ENCODE data around the gene GOLGA6L10.

The GOLGA6L10 gene

DNA sequence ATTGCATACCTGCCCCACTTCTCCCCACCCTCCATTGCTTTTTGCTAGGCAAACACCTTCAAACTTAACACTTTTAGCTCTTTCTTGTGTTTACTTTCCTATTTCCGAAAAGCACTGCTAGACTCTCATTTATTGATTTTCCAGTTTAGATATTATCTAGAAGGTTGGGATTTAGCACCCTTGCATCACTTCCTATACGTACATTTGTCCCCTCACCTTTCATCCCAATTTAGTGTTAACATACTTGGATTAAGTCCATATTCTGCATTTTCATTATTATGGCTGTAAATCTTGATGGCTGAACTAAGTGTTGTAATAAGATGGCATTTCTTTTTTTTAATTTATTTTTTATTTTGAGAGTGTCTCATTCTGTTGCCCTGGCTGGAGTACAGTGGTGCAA lies 39.5 kb downstream of the GOLGA6L10 start:
- Histone ChIP-seq H3K27me3 (no peaks in the 10 kb centered on the region), H3K9me3 (no peaks in the 10 kb centered on the region), H3K27ac (no peak overlapping the region), H3K4me1 (no peaks in the 10 kb centered on the region), H3K36me3 (no peaks in the 10 kb centered on the region), H3K4me3 (no peak overlapping the region)
- TF ChIP-seq, protein P1, sequence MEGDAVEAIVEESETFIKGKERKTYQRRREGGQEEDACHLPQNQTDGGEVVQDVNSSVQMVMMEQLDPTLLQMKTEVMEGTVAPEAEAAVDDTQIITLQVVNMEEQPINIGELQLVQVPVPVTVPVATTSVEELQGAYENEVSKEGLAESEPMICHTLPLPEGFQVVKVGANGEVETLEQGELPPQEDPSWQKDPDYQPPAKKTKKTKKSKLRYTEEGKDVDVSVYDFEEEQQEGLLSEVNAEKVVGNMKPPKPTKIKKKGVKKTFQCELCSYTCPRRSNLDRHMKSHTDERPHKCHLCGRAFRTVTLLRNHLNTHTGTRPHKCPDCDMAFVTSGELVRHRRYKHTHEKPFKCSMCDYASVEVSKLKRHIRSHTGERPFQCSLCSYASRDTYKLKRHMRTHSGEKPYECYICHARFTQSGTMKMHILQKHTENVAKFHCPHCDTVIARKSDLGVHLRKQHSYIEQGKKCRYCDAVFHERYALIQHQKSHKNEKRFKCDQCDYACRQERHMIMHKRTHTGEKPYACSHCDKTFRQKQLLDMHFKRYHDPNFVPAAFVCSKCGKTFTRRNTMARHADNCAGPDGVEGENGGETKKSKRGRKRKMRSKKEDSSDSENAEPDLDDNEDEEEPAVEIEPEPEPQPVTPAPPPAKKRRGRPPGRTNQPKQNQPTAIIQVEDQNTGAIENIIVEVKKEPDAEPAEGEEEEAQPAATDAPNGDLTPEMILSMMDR (IDR thresholded peaks at IDR 0.05): no peak
- DNase-seq: no peak
- intact Hi-C loops (cut with DNase I; ENCODE audit: low total_unique reads): no loop called here

DNA sequence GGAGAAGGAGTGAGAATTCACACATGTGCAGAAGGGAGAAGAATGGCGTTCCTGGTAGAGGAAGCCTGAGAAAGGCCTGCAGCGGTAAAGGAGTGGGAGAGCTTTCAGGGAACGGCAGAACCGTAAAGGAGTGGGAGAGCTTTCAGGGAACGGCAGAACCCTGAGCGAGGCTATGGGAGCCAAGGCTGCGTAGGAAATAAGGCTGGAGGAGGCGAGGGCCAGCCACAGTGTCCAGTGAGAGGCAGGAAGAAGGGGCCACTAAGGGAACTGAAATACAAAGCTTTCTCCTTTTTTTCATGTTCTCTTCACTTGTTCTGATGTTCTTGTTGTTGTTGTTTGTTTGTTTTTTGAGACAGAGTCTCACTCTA lies 41.6 kb downstream of the GOLGA6L10 start:
- Histone ChIP-seq H3K9me3 (no peaks in the 10 kb centered on the region), H3K4me3 (no peak overlapping the region), H3K36me3 (no peaks in the 10 kb centered on the region), H3K27ac (no peak overlapping the region), H3K27me3 (no peaks in the 10 kb centered on the region), H3K4me1 (no peaks in the 10 kb centered on the region)
- DNase-seq: peak in 1 of 2 donors; percentile 31
- intact Hi-C loops (cut with DNase I; ENCODE audit: low total_unique reads): no loop called here
- TF ChIP-seq, protein P1 (IDR thresholded peaks at IDR 0.05): no peak

DNA sequence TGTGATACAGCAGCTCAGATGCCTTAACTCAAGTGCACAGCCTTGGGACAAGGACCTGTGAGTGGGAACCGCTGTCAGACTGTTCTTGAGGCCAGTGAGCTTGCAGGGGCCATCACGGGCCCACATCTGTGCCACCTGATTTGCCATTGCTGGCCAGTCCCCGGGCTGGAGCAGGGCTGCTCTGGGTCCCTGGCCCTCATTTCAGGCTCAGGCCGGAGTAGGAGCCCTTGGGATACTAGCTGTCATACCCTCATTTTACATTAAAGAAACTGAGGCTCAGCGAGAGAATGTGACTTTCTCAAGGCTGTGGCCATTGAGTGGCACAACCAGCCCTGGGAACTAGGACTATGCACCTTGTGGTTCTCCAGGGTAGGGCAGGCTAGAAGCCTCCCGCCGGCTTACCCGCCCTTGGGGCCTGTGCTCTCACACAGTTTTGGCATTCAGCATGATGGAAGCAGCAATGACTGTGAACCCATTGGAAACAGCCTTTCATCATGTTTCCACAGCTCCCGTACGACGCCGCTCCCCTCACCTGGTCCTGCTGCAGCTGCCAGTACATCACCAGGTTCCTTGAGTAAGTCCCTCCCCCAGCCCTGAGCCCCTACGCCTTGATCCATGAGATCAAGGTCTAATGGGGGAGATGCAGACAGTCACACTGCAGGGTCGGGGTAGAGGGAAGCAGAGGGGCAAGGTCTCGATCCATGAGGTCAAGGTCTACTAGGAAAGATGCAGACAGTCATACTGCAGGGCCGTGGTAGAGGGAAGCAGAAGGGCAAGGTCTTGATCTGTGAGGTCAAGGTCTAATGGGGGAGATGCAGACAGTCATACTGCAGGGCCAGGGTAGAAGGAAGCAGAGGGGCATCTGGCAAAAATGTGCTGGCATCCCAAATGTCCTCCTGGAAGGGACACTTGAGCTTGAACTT lies 42.2 kb downstream of the GOLGA6L10 start:
- H3K4me3 ChIP-seq: no peak overlapping the region
- TF ChIP-seq, protein P1 (IDR thresholded peaks at IDR 0.05): no peak
- intact Hi-C loops (cut with DNase I; ENCODE audit: low total_unique reads): no loop called here
- H3K27me3 ChIP-seq: no peaks in the 10 kb centered on the region
- no peaks in the 10 kb centered on the region for H3K36me3 ChIP-seq
- peak in 1 of 2 donors; percentile 52 for DNase-seq
- no peaks in the 10 kb centered on the region for H3K4me1 ChIP-seq
- no peaks in the 10 kb centered on the region for H3K9me3 ChIP-seq
- no peak overlapping the region for H3K27ac ChIP-seq

DNA sequence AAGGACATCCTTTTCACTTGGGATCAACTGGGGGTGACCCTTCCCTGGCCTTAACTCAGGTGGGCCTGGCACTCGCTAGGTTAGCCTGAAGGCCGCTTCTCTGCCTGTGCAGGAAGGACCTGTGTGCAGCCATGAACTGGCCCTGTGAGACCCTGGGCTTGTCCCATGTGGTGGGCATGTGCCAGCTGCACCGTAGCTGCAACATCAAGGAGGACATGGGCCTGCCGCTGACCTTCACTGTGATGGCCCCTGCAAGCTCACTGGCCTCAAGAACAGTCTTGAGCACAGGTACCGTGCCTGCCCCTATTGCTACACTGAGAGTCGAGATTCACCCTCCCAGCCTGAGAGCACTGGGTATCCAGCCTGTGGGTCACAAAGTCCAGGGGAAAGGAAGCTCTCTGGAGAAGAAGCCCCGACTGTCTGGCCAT lies 43.6 kb downstream of the GOLGA6L10 start:
- TF ChIP-seq, protein P1 (IDR thresholded peaks at IDR 0.05): no peak
- Histone ChIP-seq H3K9me3 (no peaks in the 10 kb centered on the region), H3K27ac (no peak overlapping the region), H3K27me3 (no peaks in the 10 kb centered on the region), H3K4me3 (no peak overlapping the region), H3K36me3 (no peaks in the 10 kb centered on the region), H3K4me1 (peaks cover 0 to 3% (median 0%) of the 10 kb centered on the region in 4 donors)
- intact Hi-C loops (cut with DNase I; ENCODE audit: low total_unique reads): no loop called here
- DNase-seq: peak in 1 of 2 donors; percentile 23

DNA sequence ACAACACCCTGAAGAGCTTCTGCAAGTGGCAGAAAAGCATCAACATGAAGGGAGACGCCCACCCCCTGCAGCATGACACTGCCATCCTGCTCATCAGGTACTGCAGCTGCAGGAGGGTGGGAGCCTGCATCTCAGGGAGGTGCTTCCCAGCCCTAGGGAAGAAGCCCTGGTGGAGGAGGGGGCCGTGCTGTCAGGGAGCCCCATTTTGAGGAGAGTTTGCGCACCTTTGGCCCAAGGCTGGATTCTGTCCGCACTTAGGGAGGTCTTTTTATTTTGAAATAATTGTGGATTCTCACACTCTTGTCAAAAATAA lies 44.5 kb downstream of the GOLGA6L10 start:
- DNase-seq: no peak
- TF ChIP-seq, protein P1 (IDR thresholded peaks at IDR 0.05): no peak
- H3K27me3 ChIP-seq: no peaks in the 10 kb centered on the region
- no peaks in the 10 kb centered on the region for H3K36me3 ChIP-seq
- intact Hi-C loops (cut with DNase I; ENCODE audit: low total_unique reads): no loop called here
- H3K9me3 ChIP-seq: no peaks in the 10 kb centered on the region
- H3K4me3 ChIP-seq: no peak overlapping the region
- peaks cover 0 to 7% (median 0%) of the 10 kb centered on the region in 4 donors for H3K4me1 ChIP-seq
- H3K27ac ChIP-seq: no peak overlapping the region
